HG03571 (cell line): ENCODE measurements around the gene RPL38.

Source experiments
- ATAC-seq: cut with Tn5 transposase; IDR thresholded peaks from one replicate; pipeline ENCODE4 v1.9.1; 2021; ENCODE audit not compliant: unreplicated experiment

Gene RPL38

GRCh38 chr17:74203439-74204240 lies at the start of gene RPL38:
TSS of gene RPL38 (plus strand) at chr17:74203678. CDS start at chr17:74203956, 278 bp downstream.
- ATAC-seq: peak; percentile 67

- no peak for ATAC-seq
These were observed 49.6 kb upstream of the RPL38 start for GRCh38 chr17:74153821-74154430.

GRCh38 chr17:74156878-74157277 lies 46.6 kb upstream of the RPL38 start:
- ATAC-seq: no peak

- no peak for ATAC-seq
These were observed 46.1 kb upstream of the RPL38 start for GRCh38 chr17:74157366-74157765.

- no peak for ATAC-seq
These were observed 44.7 kb upstream of the RPL38 start for GRCh38 chr17:74158761-74159160.

GRCh38 chr17:74159226-74159840 lies 44.1 kb upstream of the RPL38 start:
- ATAC-seq: no peak

GRCh38 chr17:74160656-74161502 lies 42.6 kb upstream of the RPL38 start:
- ATAC-seq: no peak

- ATAC-seq: no peak
These were observed 42.0 kb upstream of the RPL38 start for GRCh38 chr17:74161503-74161875.

GRCh38 chr17:74163271-74163821 lies 40.1 kb upstream of the RPL38 start:
- no peak for ATAC-seq

GRCh38 chr17:74163836-74164235 lies 39.6 kb upstream of the RPL38 start:
- ATAC-seq: no peak

GRCh38 chr17:74164446-74165045 lies 38.9 kb upstream of the RPL38 start:
- no peak for ATAC-seq

GRCh38 chr17:74165797-74166365 lies 37.6 kb upstream of the RPL38 start:
- no peak for ATAC-seq

- no peak for ATAC-seq
These were observed 32.6 kb upstream of the RPL38 start for GRCh38 chr17:74170924-74171323.

- no peak for ATAC-seq
These were observed 30.8 kb upstream of the RPL38 start for GRCh38 chr17:74172700-74173099.

GRCh38 chr17:74176546-74177001 lies 26.9 kb upstream of the RPL38 start:
- no peak for ATAC-seq

- no peak for ATAC-seq
These were observed 26.4 kb upstream of the RPL38 start for GRCh38 chr17:74177018-74177450.

GRCh38 chr17:74179576-74179975 lies 23.9 kb upstream of the RPL38 start:
- ATAC-seq: no peak

GRCh38 chr17:74180336-74180735 lies 23.1 kb upstream of the RPL38 start:
- ATAC-seq: no peak

GRCh38 chr17:74181341-74181740 lies 22.1 kb upstream of the RPL38 start:
- no peak for ATAC-seq
